CD4-positive, alpha-beta T cell treated with Interleukin-10 for 1 hour (primary cell): ENCODE results near the gene MST1R.
"Not testable (repeated sequence)": the region's sequence is repeated elsewhere in the genome, so short reads cannot be mapped to it uniquely, and the experiment has no call there.

Experiments
- DNase-seq: peaks from one replicate; pipeline ENCODE4 v3.0.0-alpha.2; 2020

The MST1R gene

GRCh38 chr3:49911124-49911420 is 7.4 kb upstream of the MST1R start:
- DNase-seq = no peak

DNA sequence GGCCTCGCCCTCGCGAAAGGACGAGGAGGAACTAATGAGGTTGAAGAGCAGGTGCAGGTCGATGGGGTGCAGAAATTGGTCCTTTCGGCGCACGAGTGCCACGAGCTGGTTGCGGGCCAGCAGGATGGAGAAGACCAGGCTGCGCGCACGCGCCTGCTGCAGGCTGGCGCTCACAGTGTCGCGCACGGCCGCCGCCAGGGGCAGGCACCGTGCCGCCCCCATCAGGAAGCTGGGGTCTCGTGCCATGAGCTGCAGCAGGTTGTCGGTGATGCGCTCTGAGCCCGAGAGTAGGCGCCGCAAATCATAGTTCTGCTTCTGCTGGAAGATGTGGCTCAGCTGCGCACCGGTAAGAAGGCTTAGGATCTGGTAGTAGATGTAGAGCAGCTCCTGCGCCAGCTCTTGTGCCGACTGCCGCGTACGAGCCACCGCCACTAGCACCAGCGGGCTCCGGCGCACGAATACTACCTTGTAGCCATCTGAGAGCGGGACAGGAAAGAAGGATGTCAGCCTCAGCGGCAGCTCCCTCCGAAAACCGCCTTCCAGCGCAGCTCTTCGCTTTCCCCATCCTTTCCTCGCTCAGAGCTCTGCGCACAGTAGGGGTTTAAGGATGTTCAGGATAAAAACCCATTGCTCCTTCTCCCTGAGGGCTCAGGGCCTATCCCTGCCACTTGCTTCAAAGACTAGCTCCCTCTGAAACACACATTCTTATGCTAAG is 6.9 kb upstream of the MST1R start:
- DNase-seq = no peak

DNA sequence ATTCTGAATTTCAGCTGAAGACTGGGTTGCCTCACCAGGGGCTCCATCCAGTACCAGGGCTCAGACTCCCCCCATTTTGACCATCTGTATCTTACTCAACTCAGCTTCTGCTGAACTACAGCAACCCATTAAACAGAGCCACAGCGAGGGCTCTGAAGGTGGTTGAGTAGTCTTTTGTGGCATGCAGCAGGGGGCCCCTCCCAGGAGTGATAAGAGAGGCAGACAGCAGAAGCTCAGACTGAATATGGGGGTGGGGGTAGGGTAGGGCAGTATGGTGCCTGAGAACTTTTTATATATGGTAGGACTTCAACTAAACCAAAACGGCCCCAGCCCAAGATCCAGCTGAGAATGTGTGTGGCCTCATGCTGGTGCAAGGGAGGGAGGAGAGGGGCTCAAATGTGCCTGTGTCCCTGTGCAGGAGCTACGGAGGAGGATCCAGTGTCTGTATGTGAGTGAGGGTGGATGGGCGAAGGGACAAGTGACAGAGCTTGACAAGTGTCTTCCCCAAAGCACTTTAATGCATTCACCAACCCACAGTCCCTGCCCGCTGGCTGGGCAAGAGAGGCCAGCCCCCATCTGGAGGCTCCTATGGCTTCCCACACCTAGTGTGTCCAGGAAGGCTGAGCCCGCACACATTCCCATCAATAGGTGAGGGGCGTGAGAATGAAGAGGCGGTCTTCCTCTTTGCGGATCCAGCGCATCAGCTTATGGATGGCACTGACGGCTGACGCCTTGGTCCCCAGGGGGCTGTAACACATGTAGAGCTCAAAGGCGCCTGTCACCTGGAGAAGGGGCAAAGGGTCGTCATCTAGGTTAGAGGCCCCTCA is 4.9 kb upstream of the MST1R start:
- no peak for DNase-seq

GRCh38 chr3:49906073-49906743 is 2.5 kb upstream of the MST1R start:
- DNase-seq = peak; percentile 58

- DNase-seq = not testable (repeated sequence)
These were observed 775 bp upstream of the MST1R start for GRCh38 chr3:49904448-49904847.

GRCh38 chr3:49902511-49903345 is 945 bp downstream of the MST1R start:
- DNase-seq = no peak

DNA sequence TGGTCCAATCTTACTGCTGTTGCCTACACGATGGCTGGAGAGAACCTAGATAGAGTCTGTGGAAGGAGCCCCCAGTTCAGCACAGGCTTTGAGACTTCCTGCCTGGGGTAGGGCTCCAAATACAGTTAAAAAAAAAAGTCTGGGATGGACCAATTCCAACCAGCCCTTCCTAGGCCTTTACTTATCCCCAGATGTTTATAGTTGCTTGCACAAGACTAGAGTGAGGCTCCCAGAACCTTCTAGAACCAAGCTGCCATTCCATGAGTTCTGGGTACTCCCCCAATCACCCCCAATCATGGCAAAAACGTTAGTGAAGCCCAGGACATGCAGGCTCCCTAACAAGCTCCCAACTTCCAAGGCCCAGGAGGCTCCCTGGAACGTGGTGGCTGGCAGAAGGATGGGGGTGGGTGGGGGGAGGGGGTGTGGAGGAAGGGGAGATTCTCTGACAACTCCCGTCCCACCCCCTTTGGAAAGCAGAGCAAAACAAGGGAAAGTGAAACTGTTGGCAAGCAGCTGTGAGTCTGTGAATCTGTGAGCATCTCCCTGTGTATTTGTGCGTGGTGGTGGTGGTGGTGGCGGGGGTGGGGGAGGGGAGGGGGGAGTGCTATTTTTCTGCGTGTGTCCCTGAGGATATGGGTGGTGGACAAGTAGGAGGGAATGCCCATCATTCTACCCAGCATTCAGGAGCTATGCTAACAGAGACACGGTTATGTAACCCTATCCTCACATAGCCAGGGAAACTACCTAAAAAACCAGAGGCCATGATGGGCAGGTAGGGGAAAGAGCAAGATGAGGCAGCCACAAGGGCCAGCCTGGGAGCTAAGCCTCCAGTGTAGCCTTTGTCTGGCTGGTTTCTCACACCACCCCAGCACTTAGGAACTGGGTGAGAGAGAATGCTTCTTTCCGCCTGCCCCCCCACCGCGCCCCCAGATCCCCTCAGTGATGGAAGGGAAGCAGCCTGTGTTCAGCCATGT is 2.0 kb downstream of the MST1R start:
- DNase-seq = no peak

- no peak for DNase-seq
These were observed 3.1 kb downstream of the MST1R start for GRCh38 chr3:49900491-49901153.

- no peak for DNase-seq
These were observed 3.9 kb downstream of the MST1R start for GRCh38 chr3:49899815-49900214.

DNA sequence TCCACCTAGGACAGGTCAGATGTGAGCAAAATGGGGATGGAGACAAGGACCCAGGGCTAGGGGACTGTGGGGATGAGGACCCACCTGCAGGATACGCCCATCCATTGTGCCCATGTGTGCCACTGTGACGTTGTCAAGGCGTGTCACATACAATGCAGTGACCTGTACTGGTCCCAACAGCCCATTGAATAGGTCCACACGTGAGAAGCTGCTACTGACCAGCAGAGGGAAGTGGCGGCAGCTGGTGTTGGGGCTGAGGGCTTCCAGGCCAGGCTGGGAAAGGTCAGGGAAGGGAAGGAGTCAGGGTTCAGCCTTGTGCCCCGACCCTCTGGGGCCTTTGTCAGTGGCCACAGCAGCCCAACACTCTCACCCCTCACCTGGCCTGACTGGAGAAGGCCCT is 4.7 kb downstream of the MST1R start:
- no peak for DNase-seq

- no peak for DNase-seq
These were observed 7.3 kb downstream of the MST1R start for GRCh38 chr3:49896345-49896744.

DNA sequence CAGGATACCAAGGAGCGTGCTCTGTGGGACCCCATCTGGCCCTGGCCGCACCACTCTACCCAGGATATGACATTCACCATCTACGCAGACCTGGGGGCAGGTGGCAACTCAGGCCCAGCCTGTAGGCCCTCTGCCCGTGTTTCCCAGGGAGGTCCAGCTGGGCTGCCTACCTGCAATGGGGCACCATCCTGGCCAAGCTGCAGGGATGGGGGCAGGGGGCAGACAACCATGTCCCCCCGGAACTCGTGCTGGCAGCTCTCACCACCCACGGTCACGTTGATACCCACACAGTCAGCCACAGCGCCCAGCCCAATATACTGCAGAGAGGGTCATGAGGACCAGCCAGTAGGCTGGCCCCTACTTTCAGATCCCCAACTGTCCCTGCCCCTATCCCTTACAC is 7.9 kb downstream of the MST1R start:
- no peak for DNase-seq

- no peak for DNase-seq
These were observed 14.4 kb downstream of the MST1R start for GRCh38 chr3:49889296-49889695.

DNA sequence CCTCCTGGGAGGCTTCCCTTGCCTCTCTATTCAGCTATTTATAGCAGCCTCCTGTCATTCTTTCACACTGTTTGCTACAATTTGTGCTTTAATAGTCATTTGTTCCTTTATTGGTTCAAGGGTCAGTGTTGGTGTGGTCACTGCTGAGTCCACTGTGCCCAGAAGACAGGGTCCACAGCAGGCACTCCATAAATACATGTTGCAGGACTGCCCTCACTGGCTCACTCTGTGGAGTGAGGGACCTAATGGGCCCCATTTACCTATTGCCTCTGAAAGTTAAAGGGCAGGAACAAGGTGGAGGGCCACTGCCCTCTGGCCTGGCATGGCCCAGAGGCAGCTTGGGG is 16.8 kb downstream of the MST1R start:
- DNase-seq = no peak

- no peak for DNase-seq
These were observed 19.7 kb downstream of the MST1R start for GRCh38 chr3:49883998-49884397.

GRCh38 chr3:49882166-49882565 is 21.5 kb downstream of the MST1R start:
- no peak for DNase-seq

DNA sequence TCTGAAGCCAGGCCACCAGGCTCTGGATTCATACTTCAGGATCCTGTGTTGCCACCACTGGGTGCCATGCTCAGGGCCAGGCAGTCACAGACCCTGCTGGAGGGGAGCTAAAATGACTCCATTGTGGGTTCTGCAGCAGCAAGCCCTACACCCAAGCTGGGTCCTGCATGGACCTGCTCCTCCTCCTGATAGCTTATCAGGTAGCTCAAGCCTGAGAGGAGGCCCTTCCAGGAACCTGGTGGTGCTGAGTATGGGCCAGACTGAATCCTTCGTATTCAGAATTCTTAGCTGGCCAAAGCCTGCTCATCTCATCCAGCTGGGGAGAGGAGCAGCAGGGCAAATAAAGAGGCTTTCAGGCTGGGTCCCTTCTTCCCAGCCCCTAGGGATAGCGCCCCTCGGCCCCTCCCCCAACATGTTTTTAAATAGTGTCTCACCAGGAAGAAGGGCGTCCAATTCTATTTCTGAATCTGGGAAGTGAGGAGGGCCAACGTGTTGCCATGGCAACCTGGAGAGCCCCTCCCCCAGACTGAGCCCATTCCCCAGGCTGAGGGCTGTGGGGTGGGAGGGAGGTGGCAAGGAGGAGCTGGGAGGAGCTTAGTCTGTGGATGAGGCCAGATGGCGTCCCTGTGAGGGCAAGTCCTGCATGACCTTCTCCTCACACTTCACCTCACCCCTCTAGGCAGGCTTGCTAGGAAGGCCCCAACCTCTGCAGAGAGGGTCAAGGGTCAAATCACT is 22.9 kb downstream of the MST1R start:
- no peak for DNase-seq

GRCh38 chr3:49879721-49880120 is 24.0 kb downstream of the MST1R start:
- DNase-seq = no peak

- no peak for DNase-seq
These were observed 25.0 kb downstream of the MST1R start for GRCh38 chr3:49878686-49879085.

DNA sequence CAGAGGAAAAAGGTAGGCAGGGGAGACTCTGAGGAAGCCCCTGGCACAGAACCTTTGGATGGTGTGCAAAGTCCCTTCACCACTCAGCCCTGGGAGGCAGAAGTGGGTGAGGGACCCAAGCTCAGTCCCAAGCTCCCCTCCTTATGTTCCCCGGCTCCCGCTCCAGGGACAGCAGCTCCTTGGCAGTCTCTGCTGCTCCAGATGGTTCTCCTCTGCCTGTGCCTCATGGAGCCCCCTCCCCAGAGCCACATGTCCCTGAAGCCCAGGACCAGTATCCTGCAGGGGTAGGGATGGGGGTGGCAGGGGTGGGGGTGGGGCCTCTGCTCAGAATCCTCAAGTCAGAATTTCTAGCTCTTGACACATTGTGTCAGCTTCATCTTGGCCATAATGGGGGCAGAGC is 26.0 kb downstream of the MST1R start:
- DNase-seq = no peak

DNA sequence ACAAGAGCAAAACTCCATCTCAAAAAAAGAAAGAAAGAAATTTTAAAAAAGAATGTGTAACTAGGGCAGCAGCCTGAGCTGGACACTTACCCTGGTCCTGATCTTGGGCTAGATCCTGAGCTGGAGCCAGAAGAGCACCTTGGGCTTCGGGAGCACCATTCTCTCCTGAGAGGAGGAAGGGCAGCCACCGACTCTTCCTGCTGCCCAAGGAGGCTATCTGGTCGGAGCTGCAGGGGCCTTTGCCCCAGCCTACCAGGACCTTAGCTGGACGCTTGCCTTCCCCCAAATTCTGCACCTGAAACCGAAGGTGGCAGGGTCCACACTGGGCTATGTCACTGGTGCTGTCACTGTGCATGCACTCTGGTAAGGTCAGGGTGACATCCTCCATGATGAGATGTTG is 27.1 kb downstream of the MST1R start:
- no peak for DNase-seq
